Smooth muscle cell (in vitro differentiated cells): ENCODE data around the gene TMSB4X. TPM values are rescaled to one million over a fixed set of nuclear protein-coding genes. Genes with fewer than 3 reads are reported as not detected.

ENCODE experiments used
- DNase-seq: peaks from one replicate; lab custom pipeline; 2025; ENCODE audit not compliant: unreplicated experiment; lab: John Stamatoyannopoulos, UW
- H2AFZ ChIP-seq: fragments of 200-600 bp; sonication (generic); 2 replicates; pipeline ENCODE4 v1.6.0; 2016; ENCODE audit warnings: antibody characterized with exemption, low read depth, mild to moderate bottlenecking
- H3F3A ChIP-seq: fragments of 200-600 bp; sonication (generic); 2 replicates; pipeline ENCODE4 v1.6.0; 2017; ENCODE audit warnings: antibody characterized with exemption, low read depth
- H3K27ac ChIP-seq: fragments of 200-600 bp; sonication (generic); 2 replicates; pipeline ENCODE4 v1.5.1; 2016; ENCODE audit warnings: low read depth, mild to moderate bottlenecking
- H3K27me3 ChIP-seq: fragments of 200-600 bp; sonication (generic); 2 replicates; pipeline ENCODE4 v1.6.1; 2016; ENCODE audit warnings: low read depth, mild to moderate bottlenecking
- H3K36me3 ChIP-seq: fragments of 200-600 bp; sonication (generic); 2 replicates; pipeline ENCODE4 v1.5.1; 2016; ENCODE audit warnings: low read depth
- H3K4me1 ChIP-seq: fragments of 200-600 bp; sonication (generic); 2 replicates; pipeline ENCODE4 v1.5.1; 2016; ENCODE audit warnings: low read depth
- H3K4me2 ChIP-seq: fragments of 200-600 bp; sonication (generic); 2 replicates; pipeline ENCODE4 v1.6.0; 2016; ENCODE audit warnings: mild to moderate bottlenecking
- H3K4me3 ChIP-seq: fragments of 200-600 bp; sonication (generic); 2 replicates; pipeline ENCODE4 v1.5.1; 2016; ENCODE audit warnings: mild to moderate bottlenecking
- H3K79me2 ChIP-seq: fragments of 200-600 bp; sonication (generic); 2 replicates; pipeline ENCODE4 v1.6.0; 2016; ENCODE audit warnings: low read depth, mild to moderate bottlenecking
- H3K9ac ChIP-seq: fragments of 200-600 bp; sonication (generic); 2 replicates; pipeline ENCODE4 v1.6.0; 2016; ENCODE audit warnings: low read depth
- H3K9me3 ChIP-seq: fragments of 200-600 bp; sonication (generic); replicated peaks from 2 replicates; pipeline ENCODE4 v1.5.1; 2016; ENCODE audit warnings: low read depth
- H4K20me1 ChIP-seq: fragments of 200-600 bp; sonication (generic); 2 replicates; pipeline ENCODE4 v1.6.0; 2016; ENCODE audit warnings: low read depth
- WGBS: methylation state at CpG from one replicate; pipeline ENCODE4 v1.1.7; 2016; ENCODE audit warnings: low lambda C conversion rate; 5-methylcytosine and 5-hydroxymethylcytosine counted together
- polyA plus RNA-seq: library from polyadenylated mRNA; unstranded; fragments of >200 nt; fragmentation: Nextera tagmentation; extraction: Ambion mirVana; gene quantifications from 2 replicates; pipeline ENCODE4 v1.2.1, GENCODE V29; 2016
- total RNA-seq: library from RNA; depleted of rRNA; stranded (reverse); fragments of >200 nt; gene quantifications from 2 replicates; pipeline ENCODE4 v1.2.3, GENCODE V29; 2014
- TF ChIP-seq, protein P1 (sequence below): fragments of 200-600 bp; sonication (generic); IDR thresholded peaks from 2 replicates; pipeline ENCODE4 v1.5.1; 2017; ENCODE audit warnings: borderline replicate concordance, mild to moderate bottlenecking, antibody characterized with exemption; ENCODE audit not compliant: insufficient read depth, poor library complexity, severe bottlenecking

TMSB4X gene
- total and polyA plus RNA-seq, 2 experiments from 2014 or later = 9,721 to 12,637 TPM

DNA sequence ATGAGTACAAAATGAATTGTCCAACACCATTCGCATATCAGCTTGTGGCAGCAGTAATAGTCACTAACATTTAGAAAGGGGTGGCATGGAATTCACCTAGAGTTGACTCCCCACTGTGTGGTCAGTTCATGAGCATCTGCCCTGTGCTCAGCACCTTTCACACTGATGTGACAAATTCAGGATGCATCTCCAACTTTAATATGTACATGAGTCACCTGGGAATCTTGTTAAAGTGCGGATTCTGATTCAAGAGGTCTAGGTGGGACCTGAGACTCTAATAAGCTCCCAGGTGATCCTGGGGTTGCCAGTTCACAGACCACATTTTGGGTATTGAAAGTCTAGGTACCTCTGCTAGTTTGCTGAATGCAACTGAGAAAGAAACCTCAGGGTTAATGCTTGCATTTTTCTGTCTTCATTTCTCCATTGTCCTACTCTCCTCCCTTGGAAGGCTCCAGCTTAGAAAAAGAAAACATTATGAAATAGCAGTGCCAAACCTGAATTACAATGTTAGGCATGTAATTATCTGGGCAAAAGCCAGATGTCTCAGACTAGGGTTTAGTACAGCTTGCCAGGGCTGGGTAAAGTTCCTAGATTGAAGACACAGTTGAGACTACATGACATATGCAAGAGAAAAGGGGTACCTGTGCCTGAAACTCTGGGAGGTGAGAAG, 32.7 kb downstream of the TMSB4X start:
- H3K79me2 ChIP-seq = no peaks in the 10 kb centered on the region
- no peak overlapping the region for H3K27ac ChIP-seq
- H3K4me1 ChIP-seq = no peaks in the 10 kb centered on the region
- H4K20me1 ChIP-seq = no peaks in the 10 kb centered on the region
- H3K9ac ChIP-seq = no peak overlapping the region
- H3K36me3 ChIP-seq = no peaks in the 10 kb centered on the region
- H3K4me3 ChIP-seq = no peak overlapping the region
- WGBS = 91% methylated on average over 2 of the region's 2 CpGs
- no peak for DNase-seq
- no peak overlapping the region for H2AFZ ChIP-seq
- H3F3A ChIP-seq = no peaks in the 10 kb centered on the region
- no peak overlapping the region for H3K4me2 ChIP-seq
- H3K9me3 ChIP-seq = no peaks in the 10 kb centered on the region
- TF ChIP-seq, protein P1, sequence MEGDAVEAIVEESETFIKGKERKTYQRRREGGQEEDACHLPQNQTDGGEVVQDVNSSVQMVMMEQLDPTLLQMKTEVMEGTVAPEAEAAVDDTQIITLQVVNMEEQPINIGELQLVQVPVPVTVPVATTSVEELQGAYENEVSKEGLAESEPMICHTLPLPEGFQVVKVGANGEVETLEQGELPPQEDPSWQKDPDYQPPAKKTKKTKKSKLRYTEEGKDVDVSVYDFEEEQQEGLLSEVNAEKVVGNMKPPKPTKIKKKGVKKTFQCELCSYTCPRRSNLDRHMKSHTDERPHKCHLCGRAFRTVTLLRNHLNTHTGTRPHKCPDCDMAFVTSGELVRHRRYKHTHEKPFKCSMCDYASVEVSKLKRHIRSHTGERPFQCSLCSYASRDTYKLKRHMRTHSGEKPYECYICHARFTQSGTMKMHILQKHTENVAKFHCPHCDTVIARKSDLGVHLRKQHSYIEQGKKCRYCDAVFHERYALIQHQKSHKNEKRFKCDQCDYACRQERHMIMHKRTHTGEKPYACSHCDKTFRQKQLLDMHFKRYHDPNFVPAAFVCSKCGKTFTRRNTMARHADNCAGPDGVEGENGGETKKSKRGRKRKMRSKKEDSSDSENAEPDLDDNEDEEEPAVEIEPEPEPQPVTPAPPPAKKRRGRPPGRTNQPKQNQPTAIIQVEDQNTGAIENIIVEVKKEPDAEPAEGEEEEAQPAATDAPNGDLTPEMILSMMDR = no peak
- H3K27me3 ChIP-seq = no peaks in the 10 kb centered on the region

DNA sequence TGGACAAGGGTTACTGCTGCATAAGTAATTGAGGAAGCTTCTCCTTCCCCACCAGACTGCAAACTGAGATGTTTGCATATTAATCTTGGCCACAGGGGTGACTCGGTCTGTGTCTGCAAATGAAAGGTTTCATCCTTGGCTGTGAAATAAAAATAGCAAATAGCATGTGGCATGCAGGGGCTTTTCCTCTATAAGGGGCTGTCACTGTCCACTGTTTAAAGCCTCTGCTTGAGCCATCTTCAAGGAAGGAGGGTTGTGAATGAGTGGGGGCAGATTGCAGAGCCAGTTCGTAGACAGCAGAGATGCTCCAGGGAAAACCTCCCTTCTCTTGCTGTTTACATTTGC, 33.3 kb downstream of the TMSB4X start:
- Histone ChIP-seq H3K9ac (no peak overlapping the region), H3K4me3 (no peak overlapping the region), H4K20me1 (no peaks in the 10 kb centered on the region), H3K9me3 (no peaks in the 10 kb centered on the region), H3K4me2 (no peak overlapping the region), H3K4me1 (no peaks in the 10 kb centered on the region), H3K27me3 (no peaks in the 10 kb centered on the region), H3F3A (no peaks in the 10 kb centered on the region), H3K36me3 (no peaks in the 10 kb centered on the region), H3K79me2 (no peaks in the 10 kb centered on the region), H2AFZ (no peak overlapping the region), H3K27ac (no peak overlapping the region)
- TF ChIP-seq, protein P1 = no peak
- WGBS = 28% methylated on average over 2 of the region's 2 CpGs
- DNase-seq = no peak

DNA sequence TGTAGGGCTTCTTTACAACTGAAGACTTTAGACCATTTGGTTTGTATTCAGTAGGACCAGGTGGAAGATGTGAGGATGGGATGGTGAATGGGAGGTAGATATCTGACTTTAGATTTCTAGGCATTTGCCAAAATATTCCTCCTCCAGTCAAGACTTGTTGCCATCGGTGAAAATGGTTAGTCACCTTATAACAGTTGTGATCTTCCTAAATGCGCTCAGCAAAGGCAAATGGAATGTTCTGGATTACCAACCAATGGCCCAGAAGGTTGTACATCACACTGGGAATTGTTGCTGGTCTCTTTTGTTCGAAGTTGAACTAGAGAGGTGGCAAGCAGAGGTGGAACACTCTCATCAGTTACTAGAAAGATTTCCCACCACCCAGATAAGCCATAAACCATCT, 33.9 kb downstream of the TMSB4X start:
- WGBS = 97% methylated on average over 3 of the region's 3 CpGs
- Histone ChIP-seq H3K36me3 (no peaks in the 10 kb centered on the region), H3K27ac (no peak overlapping the region), H3K27me3 (no peaks in the 10 kb centered on the region), H3F3A (no peaks in the 10 kb centered on the region), H3K9ac (no peak overlapping the region), H3K4me2 (no peak overlapping the region), H4K20me1 (no peaks in the 10 kb centered on the region), H3K4me3 (no peak overlapping the region), H3K4me1 (peaks cover 4% of the 10 kb centered on the region), H3K79me2 (no peaks in the 10 kb centered on the region), H2AFZ (no peak overlapping the region), H3K9me3 (no peaks in the 10 kb centered on the region)
- DNase-seq = no peak
- TF ChIP-seq, protein P1 = no peak

DNA sequence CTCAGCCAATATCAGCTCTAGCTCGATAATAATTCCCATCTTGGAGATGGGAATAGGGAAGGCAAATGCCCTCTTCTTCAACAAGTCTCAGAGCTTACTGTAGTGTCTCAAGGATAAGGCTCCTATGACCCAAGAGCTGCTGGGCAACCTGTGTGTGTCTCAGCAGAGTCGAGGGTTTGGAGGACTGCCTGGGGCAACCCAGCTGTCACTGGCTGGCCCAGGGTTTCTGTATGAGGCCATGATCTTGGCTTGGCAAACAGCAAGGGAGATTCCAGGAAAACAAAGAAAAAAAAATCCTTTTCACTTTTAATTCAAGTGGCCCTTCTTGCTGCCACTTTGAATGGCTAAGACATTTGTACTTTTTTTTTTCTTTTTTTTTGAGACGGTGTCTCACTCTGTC, 34.4 kb downstream of the TMSB4X start:
- Histone ChIP-seq H2AFZ (no peak overlapping the region), H3K4me2 (no peak overlapping the region), H3F3A (no peaks in the 10 kb centered on the region), H3K9me3 (no peaks in the 10 kb centered on the region), H4K20me1 (no peaks in the 10 kb centered on the region), H3K4me1 (peaks cover 6% of the 10 kb centered on the region), H3K4me3 (no peak overlapping the region), H3K27me3 (no peaks in the 10 kb centered on the region), H3K36me3 (no peaks in the 10 kb centered on the region), H3K27ac (no peak overlapping the region), H3K79me2 (no peaks in the 10 kb centered on the region), H3K9ac (no peak overlapping the region)
- 86% methylated on average over 3 of the region's 3 CpGs for WGBS
- no peak for DNase-seq
- TF ChIP-seq, protein P1 = no peak
